GM19238 (cell line): Measurements from ENCODE around the gene CALY.

Source experiments
- DNase-seq: peaks from one replicate; pipeline ENCODE4 v3.0.0; 2011; ENCODE audit warnings: low spot score; ENCODE audit not compliant: insufficient read length

CALY gene

DNA sequence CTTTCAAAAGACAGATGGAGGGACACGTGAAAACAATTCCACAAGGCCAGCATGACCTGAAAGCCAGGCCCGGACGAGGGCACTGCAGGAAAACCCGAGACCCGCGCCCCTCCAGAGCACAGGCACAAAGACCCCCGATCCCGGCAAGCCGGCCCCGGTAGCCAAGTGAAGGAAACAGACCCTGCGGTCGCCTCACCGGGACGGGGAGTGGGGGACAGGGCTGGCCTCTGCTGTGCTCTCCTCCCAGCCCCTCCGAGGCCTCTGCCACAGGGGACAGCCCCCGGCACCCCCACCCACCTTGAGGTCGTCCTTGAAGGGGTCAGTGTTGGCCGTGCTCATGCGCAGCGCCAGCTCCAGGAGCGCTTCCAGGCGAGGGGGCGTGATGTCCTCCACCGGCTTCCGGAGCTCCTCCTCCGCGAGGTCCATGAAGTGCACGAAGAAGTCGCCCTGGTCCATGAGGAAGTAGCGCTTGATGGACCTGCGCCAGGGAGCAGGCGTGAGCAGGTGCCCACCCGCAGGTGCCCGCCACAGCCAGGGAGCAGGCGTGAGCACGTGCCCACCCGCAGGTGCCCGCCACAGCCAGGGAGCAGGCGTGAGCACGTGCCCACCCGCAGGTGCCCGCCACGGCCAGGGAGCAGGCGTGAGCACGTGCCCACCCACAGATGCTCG is 48.7 kb downstream of the CALY start:
- no peak for DNase-seq

DNA sequence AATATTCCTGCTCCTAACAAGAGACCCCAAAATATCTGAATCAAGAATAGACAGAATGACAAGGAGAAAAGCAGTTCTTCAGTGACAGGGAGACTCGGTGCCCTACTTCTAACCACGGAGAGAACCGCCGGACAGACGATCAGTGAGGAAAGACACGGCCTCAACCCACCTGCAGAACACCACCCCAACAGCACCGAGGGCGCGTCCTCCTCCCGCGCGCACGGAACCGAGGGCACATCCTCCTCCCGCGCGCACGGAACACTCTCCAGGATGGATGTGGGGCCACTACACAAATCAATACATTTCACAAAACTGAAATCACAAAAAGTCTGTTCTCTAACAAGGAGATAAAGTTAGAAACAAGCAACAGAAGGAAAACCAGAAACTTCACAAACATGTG is 50.3 kb downstream of the CALY start:
- no peak for DNase-seq

DNA sequence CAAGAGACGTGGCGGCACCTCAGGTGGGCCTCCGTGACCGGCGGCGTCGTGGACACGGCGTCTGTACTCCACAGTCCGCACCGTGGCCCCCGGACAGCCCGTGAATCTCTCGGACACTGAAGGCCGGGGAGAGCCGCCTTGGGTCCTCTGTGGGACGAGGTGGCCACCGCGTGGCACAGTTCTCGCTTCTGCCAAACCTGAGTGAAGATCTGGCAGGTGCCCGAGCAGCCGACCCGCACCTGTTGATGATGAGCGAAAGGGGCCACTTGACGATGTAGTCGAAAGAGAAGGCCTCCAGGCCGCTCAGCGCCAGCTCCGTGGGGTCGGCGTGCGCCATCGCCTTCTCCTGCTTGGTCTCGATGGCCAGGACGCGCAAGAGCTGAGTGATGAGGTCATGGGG is 51.5 kb downstream of the CALY start:
- DNase-seq = no peak

DNA sequence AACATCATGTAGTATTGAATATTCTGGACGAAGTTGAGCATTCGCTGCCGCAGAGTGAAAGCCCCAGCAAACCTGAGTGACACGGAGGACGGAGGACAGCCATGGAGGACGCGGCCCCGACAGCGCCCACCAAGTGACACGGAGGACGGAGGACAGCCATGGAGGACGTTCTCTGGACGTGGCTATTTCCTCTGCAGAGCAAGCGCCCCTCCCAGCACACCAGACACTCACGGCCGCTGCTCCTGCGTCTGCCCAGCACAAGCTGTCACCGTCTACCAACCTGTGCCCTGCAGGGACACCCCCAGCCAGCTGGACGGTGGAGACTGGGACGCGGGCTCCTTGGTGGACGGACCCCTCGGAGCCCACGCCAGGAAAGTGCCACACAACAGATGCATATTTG is 52.8 kb downstream of the CALY start:
- DNase-seq = no peak

DNA sequence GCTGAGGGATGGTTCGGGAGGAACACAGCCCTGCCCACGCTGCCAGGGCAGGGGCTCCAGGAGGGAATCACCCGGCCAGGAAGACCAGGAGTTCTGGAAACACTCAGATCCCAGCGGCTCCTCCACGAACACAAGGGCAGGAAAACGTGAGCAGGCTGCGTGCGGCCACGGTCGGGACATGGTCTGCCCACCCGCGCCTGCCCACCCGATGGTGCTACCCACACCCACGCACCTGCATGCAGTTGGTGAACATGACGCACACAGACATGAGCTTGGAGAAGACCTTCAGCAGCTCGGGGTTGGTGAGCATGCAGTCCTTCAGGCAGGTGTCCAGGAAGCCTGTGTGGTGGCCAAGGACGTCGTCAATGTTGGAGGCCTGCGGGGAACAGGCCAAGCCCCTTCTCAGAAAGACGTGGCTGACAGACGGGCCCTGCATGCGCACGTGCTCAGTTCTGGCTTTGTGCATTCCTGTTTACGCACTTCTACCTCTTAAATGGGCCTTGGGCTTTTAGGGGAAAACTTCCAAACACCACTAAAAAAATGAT is 53.8 kb downstream of the CALY start:
- no peak for DNase-seq

DNA sequence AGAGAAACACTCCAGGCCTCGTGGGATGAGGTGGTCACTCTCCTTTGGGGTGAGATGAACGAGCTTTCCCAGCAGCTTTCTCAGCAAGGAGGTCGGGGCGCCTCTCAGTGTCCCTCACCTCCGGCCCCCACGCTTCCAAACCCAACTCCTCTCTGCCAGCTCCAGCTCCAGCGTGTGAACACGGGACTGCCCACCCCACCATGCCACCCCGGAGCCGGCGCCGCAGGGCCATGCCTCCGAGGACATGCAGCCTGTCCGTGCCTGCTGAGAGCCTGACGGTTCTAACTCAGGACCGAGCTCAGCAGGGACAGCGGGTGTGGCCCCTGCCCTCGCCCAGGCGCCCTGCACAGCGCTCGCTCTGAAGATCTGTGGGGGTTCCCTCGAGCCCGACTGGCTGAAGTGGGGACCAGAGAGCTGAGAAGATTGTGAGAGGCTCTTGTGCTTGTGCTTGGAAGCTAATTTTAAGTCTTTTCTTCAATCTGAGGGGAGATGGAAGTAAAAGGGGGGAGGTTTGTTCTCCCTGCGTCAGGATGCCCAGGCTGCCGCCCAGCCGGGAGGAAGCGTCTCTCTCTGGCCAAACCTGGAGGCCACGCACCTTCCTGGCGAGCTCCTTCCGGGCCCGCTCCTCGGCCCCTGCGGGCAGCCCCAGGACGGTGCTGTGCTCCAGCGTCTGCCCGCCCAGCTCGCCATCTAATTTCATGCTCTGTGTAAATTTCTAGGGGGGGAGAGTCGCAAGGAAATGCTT is 54.9 kb downstream of the CALY start:
- DNase-seq = no peak

DNA sequence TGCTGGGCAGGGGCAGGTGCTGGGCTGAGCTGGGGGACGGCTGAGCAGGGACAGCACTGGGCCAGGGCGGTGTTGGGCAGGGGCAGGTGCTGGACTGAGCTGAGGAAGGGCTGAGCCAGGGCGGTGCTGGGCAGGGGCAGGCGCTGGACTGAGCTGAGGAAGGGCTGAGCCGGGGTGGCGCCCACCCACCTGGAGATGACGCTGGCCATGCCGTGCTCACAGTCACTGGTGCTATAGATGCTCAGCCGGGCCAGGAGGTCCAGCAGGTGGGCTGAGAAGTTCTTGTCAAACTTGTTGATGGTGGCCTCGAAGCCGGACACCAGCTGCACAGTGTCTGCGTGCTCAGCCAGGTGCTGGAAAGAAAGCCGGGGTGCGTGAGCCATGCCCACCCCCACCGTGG is 55.6 kb downstream of the CALY start:
- no peak for DNase-seq

DNA sequence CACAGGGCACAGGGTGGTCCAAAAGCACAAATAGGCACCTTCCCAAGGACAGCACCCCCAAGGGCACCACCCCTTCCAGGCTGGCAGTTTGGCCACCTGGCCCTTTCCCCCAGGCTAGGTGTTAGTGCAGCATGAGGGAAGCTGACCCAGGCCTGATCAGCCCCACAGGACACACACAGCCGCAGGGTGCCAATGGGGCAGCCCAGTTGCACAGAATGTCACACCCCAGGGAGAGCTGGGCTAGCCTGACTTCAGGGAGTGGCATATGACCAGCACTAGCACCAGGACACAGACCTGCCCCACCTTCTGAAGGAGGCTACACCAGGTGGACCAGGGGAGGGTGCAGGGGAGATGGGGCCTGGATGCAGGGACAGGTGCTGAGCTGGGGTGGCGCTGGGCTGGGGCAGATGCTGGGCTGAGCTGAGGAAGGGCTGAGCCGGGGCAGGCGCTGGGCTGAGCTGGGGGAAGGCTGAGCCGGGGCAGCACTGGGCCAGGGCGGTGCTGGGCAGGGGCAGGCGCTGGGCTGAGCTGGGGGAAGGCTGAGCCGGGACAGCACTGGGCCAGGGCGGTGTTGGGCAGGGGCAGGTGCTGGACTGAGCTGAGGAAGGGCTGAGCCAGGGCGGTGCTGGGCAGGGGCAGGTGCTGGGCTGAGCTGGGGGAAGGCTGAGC is 56.2 kb downstream of the CALY start:
- DNase-seq = no peak

DNA sequence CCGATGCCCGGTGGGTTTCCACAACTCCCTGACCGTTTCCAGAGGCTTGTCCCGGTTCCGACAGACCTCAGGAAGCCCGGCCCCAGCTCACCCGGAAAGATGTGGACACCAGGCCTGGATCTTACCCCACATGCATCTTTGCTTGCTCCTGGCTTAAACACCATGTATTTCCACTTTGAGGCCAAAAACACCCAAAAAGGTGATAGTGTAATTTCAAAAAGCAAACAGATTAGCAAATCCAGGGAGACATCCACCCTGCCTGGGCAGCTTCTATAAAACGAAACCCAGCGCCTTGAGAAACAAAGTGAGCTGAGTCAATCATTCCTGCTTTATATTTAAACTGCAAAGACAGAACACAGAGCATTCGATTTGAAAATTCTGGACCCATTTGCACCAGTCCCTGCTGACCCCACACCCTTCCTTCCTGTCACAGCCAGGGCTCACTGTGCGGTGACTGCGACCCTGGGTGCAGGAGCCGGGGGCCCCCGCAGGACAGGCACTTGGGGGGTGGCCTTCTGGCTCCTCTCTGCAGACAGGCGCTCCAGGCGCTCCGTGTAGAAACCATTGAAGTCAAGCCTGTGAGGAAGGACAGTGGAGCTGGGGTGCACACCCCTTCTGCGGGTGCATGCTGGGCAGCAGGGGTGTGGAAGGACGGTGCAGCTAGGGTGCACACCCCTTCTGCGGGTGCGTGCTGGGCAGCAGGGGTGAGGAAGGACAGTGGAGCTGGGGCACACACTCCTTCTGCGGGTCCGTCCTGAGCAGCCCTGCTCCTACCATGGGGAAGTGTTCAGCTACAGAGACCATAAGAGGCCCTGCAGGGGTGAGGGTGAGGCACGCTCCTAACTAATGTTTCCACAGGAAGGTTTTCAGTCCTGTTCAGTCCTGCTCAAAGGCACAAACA is 57.1 kb downstream of the CALY start:
- no peak for DNase-seq

DNA sequence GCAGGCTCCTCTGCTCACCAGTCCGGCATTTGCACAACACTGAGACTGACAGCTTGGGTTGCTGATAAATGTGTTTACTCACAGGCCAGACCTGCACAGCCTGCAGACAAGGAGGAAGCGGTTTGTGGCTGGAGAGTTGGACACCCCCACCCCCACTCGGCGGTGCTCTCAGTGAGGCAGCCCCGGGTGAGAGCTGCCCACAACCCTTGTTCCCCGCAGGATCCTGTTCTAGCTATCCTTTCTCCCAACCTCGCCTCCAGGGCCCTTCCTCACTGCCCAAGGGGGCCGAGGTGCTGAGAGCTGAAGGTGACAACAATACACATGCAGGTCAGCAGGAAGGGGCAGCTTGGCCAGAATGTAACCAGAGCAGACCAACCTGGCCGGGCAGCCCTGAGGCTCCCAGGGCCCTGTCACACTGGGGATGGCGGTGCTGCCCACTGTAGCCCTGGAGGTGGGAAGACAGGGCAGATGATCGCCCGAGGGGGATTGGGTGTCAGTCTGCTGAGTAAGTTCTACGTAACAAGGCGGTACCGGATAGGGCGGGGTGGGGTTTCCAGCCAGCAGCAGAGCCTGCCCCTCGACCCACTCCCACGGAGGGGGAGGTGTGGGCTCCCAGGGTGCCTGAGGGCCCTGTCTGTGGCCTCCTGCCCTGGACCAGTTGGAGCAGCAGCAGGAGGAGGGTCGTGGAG is 58.0 kb downstream of the CALY start:
- peak; percentile 87 for DNase-seq

DNA sequence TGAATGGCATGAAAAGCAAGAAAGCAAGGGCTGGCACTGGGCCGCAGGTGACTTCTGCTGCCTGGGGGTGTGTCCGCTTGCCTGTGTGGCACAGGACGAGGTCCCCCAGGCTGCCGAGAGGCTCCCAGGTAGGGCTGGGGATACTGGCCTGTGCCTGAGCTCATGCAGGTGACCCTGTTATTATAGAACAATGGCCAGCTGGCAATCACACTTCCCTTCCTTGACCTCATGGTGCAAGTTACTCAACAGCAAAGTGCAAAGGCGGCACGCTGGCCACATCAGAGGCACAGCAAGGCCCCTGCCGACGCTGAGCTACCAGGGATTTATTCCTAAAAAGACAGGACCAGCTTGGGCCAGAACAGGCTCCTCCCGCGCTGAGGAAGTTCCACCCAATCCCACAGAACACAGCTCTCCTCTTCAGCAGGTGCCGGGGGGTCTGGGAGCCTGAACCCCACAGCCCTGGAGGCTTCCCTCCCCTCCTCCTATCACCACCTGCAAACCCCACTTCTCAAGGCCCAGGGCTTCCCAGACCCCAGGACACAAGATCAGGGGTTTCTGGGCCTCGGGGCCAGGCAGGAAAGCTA is 58.6 kb downstream of the CALY start:
- DNase-seq = no peak

DNA sequence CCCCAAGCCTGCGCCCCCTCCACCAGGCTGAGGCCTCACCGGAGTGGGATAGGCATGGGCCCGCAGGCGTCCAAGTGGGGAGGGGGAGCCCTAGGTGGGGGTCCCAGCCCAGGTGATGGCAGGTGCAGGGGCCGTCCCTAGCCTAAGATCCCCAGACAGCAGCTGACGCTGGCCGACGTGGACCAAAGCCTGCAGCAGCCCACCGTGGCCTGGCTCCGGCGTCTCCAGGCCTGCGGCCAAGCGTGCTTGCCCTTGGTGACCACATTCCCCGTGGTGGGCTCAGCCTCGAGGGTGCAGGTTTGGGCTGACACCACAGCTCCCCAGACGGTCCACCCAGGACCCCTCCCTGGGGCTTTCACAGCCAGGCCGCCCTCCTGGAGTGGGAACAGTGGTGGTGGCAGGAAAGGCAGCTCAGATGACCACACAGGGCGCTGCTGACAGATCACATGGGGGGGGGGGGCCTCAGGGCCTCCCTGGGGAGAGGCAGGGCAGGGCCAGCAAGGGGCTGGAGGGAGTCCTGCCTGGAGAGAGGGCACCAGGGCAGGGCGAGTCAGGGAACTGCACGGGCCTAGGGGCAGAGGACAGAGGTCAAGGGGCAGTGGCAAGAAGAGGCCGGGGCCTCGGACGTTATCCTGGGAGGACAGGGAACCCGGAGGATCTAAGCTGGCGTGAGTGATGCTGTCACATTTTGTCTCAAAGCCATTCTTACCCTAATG is 59.3 kb downstream of the CALY start:
- no peak for DNase-seq

DNA sequence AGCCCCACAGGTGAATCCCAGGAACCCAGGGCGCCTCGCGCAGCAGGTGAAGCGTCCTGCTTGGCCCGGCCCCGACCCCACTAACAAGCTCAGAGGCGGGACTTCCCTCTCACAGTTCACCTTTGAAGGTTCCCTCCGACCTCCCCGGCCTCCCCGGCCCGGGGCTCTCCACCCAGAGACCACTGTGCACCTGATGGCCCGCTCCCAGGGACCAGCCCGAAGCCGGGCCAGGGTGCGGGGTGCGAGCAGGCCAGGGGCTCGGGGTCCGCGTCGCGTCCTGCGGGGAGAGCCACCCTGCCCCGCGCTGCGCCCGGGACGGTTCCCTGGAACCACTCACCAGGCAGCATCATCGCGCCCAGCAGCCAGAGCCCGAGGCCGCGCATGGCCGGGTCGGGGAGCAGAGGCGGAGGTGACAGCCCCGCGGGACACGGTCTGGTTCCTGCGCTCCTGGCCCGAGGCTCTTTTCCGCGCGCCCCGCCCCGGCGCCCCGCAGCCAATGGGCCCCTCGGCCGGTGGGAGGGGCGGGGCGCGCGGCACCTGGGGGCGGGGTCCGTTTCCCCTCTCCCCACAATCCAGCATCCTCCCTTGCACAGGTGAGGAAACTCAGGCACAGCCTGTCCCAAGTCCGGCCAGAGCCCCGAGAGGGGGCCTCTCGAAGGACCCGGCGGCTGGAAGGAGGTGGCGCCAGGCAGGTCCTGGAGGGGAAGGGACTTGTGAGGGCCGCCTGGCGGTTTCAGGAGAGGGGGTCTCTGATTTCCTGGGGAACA is 60.1 kb downstream of the CALY start, which contains the start of gene ADAM8:
Gene ADAM8, minus strand, starts transcription at position 434 of the 767 bp plus-strand sequence. Its CDS starts 51 bp downstream, at position 383.
- peak; percentile 95 for DNase-seq

DNA sequence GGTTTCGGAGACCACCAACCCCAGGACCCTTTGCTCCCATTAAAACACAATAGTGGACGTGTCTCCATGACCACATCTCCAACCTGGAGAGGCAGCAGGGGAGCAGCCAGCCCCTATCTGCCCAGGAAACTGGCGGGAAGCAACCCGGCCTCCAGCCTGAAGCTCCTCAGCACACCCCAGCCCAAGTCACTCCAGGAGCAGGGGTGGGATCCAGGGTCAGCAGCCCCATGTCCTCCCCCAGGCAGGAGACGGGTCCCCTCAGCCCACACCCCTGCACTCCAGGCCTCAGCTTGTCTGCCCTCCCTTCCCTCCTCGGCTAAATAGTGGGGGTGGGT is 60.6 kb downstream of the CALY start:
- DNase-seq = peak; percentile 47

DNA sequence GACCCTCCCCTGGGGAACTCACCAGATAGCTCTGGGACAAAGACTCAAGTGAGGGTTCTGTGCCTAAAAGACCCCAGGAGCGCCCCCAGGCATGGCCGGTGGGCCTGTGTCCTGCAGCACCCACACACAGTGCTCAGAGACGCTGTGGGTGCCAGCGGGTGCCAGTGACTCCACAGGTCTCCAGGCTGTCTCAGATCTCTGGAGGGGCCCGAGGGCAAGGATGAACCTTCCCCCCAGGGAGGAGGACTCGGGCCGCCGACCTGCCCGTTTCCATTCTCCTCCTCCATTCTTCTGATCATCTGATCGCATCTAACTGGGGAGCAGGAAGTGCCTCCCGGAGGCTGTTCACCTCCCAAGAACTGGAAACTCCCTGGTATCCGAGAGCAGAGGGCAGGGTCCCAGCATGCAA is 61.0 kb downstream of the CALY start:
- DNase-seq = peak; percentile 79

DNA sequence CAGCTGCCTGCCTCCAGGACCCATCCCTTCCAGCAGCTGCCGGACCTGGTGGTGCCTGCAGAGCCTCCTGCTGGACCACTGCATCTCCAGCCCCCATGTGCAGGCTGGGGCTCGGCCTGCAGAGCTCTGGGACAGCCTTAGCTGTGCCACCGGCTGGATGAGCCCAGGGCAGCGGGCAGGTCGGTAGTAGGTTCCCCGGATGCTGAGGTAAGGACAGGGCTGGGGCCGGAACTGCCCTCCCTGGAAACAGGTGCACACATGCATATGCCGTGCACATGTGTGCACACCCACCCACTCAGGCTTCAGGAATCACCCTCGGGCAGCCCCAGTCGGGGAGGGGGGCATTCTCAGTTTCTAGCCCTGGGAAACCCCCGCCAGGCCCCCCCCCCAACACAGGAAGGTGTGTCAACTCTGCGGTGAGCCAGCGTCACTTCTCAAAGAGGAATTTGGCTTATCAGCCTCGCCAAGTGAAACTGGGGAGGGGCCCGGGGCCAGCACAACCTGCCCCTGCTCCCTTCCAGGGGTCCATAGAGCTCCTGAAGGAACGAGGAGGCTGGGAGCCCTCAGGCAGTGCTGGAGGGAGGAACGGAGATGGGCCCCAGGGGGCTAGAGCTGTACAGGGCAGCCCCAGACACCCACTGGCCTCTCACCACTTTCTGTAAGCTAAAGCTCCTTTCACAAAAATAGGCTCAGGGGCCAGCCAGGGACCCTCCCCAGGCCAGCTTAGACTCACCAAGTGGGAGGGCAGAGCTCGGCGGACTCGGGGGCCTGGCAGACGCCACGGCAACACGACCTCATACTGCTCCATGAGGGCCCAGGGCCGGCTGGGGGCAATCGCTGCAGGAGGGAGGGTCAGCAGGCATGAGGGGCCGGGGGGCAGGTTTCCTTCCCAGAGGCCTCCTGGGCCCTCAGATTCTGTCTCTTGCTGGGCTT is 61.7 kb downstream of the CALY start:
- peak; percentile 92 for DNase-seq
